Uterus (tissue), 4 donors: ENCODE measurements around the gene VAX1. TPM values are rescaled to one million over a fixed set of nuclear protein-coding genes. Genes with fewer than 3 reads are reported as not detected.
"Not testable (repeated sequence)": the region's sequence is repeated elsewhere in the genome, so short reads cannot be mapped to it uniquely, and the experiment has no call there.

ENCODE experiments used
- DNase-seq, 2 donors: peaks; one replicate each; pipeline ENCODE4 v3.0.0-alpha.2; 2019 to 2020
- H3K27ac ChIP-seq, 2 donors: fragments of 200-600 bp; sonication (generic); 1 replicate in 1 of 2; 2 replicates in 1 of 2; pipeline ENCODE4 v1.5.1; 2016 to 2018
- H3K27me3 ChIP-seq, 2 donors: fragments of 200-600 bp; sonication (generic); one replicate each; pipeline ENCODE4 v1.5.1; 2018 to 2019; ENCODE audit warnings: control low read depth in 1 of 2
- H3K36me3 ChIP-seq, 2 donors: fragments of 200-600 bp; sonication (generic); one replicate each; pipeline ENCODE4 v1.5.1; 2019; ENCODE audit warnings: control low read depth in 1 of 2
- H3K4me1 ChIP-seq, 2 donors: fragments of 200-600 bp; sonication (generic); one replicate each; pipeline ENCODE4 v1.5.1; 2018 to 2019; ENCODE audit warnings: control low read depth in 1 of 2
- H3K4me3 ChIP-seq, 2 donors: fragments of 200-600 bp; sonication (generic); 1 replicate in 1 of 2; 2 replicates in 1 of 2; pipeline ENCODE4 v1.5.1; 2018 to 2019; ENCODE audit warnings: mild to moderate bottlenecking in 1 of 2
- H3K9me3 ChIP-seq, 2 donors: fragments of 200-600 bp; sonication (generic); one replicate each; pipeline ENCODE4 v1.5.1; 2019; ENCODE audit warnings: control low read depth in 1 of 2
- CTCF ChIP-seq, 4 experiments: fragments of 200-600 bp in 2 of 4; fragments of 450-650 bp in 2 of 4; sonication (generic) in 2 of 4; IDR thresholded peaks; one replicate each; pipeline ENCODE4 v1.5.1; 2016 to 2019; ENCODE audit warnings: antibody characterized with exemption in 4 of 4, mild to moderate bottlenecking in 2 of 4, moderate library complexity in 1 of 4
- POLR2A ChIP-seq, 2 donors: fragments of 450-650 bp; IDR thresholded peaks; one replicate each; pipeline ENCODE4 v1.6.1; 2016; ENCODE audit warnings: antibody characterized with exemption in 2 of 2, mild to moderate bottlenecking in 1 of 2, moderate library complexity in 1 of 2
- intact Hi-C: fragments of 100-400 bp; cut with DNase I; formaldehyde crosslinking; loops from one replicate; pipeline ENCODE4 v1.15.1; 2023; ENCODE audit warnings: low total_unique reads
- microRNA-seq: library from miRNA; unstranded; fragments of <30 nt; microRNA quantifications from one replicate; pipeline ENCODE4, GENCODE V29; 2016; ENCODE audit warnings: borderline microRNAs expressed, borderline replicate concordance
- small RNA-seq: library from RNA; depleted of rRNA; stranded (forward); fragments of <200 nt; gene quantifications from one replicate; pipeline ENCODE3, GENCODE V24; 2016
- total RNA-seq, 4 donors: library from RNA; depleted of rRNA in 3 of 4; stranded (reverse); fragments of >200 nt in 3 of 4; gene quantifications; one replicate each; pipeline versions ENCODE4 v1.1.0 to v1.2.4, GENCODE V29; 2014 to 2023
- donor health status: DM: yes; HTN: yes; CAD: no.

Gene VAX1
- total RNA-seq, 4 donors from 2014 or later = not detected

- Histone ChIP-seq H3K36me3 (no peaks in the 10 kb centered on the region), H3K4me1 (no peaks in the 10 kb centered on the region), H3K9me3 (no peaks in the 10 kb centered on the region), H3K4me3 (no peak overlapping the region), H3K27ac (no peak overlapping the region), H3K27me3 (no peaks in the 10 kb centered on the region)
- DNase-seq = no peak
- intact Hi-C loops = no loop called here
- no peak for TF ChIP-seq CTCF (IDR thresholded peaks at IDR 0.05)
- no peak for TF ChIP-seq POLR2A (IDR thresholded peaks at IDR 0.05)
Measured at GRCh38 chr10:117086546-117086945, 51.5 kb downstream of the VAX1 start.

DNA sequence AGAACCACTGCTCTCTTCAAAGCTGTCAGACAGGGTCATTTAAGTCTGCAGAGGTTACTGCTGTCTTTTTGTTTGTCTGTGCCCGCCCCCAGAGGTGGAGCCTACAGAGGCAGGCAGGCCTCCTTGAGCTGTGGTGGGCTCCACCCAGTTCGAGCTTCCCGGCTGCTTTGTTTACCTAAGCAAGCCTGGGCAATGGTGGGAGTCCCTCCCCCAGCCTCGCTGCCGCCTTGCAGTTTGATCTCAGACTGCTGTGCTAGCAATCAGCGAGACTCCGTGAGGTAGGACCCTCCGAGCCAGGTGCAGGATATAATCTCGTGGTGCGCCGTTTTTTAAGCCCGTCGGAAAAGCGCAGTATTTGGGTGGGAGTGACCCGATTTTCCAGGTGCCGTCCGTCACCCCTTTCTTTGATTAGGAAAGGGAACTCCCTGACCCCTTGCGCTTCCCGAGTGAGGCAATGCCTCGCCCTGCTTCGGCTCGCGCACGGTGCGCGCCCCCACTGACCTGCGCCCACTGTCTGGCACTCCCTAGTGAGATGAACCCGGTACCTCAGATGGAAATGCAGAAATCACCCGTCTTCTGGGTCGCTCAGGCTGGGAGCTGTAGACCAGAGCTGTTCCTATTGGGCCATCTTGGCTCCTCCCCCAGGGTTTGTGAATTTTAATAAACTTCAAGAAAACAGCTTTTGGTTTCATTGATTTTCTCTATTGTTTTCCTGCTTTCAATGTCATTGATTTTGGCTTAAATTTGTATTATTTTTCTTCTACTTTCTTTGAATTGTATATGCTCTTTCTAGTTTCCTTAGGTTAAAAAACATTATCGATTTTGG is 53.4 kb downstream of the VAX1 start:
- H3K27ac ChIP-seq, H3K9me3 ChIP-seq, H3K4me3 ChIP-seq, intact Hi-C loops, DNase-seq, H3K27me3 ChIP-seq, H3K4me1 ChIP-seq, H3K36me3 ChIP-seq: not testable (repeated sequence)

Small RNAs within 50 kb of the gene (microRNA-seq; reads per million reads assigned to microRNA genes)
- not detected for gene MIR3663

Small RNAs within 50 kb of the gene (small RNA-seq; reads per million reads assigned to genes)
- gene MIR3663 = not detected

Other genes starting within 250 kb of the VAX1 start
- 10 to 100 TPM in 1 of 4 donors, 1 to 10 TPM in 3; 4.9 to 19.6 (median 7.3) TPM for gene SHTN1, start 133.1 kb downstream of the VAX1 start, total RNA-seq
- gene KCNK18, start 59.2 kb upstream of the VAX1 start, total RNA-seq = not detected
- gene SLC18A2, start 102.8 kb upstream of the VAX1 start, total RNA-seq = 1 to 10 TPM in 2 of 4 donors, under 1 TPM in 2; 0.26 to 2.6 (median 0.70) TPM
- 10 to 100 TPM; 13.8 to 44.1 (median 35.6) TPM for gene PDZD8, start 237.2 kb upstream of the VAX1 start, total RNA-seq